HepG2 (cell line): ENCODE measurements around the gene IRAK1BP1. TPM values are rescaled to one million over a fixed set of nuclear protein-coding genes. Genes with fewer than 3 reads are reported as not detected.
A peak's percentile ranks its signal among the peaks of the same experiment; 100 is the strongest.

Source experiments
- ADNP ChIP-seq: sonication (generic); formaldehyde crosslinking; IDR thresholded peaks from 2 replicates; pipeline ENCODE4 v1.4.0; 2020; ENCODE audit warnings: missing genetic modification reagents
- GABPB1 ChIP-seq: IDR thresholded peaks from 2 replicates; pipeline ENCODE4 v1.6.1; 2016; ENCODE audit warnings: mild to moderate bottlenecking, missing genetic modification reagents, moderate library complexity, missing compliant biosample characterization
- HMGA1 ChIP-seq: sonication (generic); formaldehyde crosslinking; conservative IDR thresholded peaks from 2 replicates; pipeline ENCODE4 v1.4.0; 2020; ENCODE audit warnings: missing genetic modification reagents
- HNF1B ChIP-seq: sonication (generic); formaldehyde crosslinking; IDR thresholded peaks from 2 replicates; pipeline ENCODE4 v1.5.1; 2020; ENCODE audit warnings: mild to moderate bottlenecking, moderate library complexity, missing genetic modification reagents
- NFYC ChIP-seq: IDR thresholded peaks from 2 replicates; pipeline ENCODE4 v1.6.1; 2016; ENCODE audit warnings: missing genetic modification reagents, missing compliant biosample characterization
- RAD21 ChIP-seq: fragments of 450-650 bp; formaldehyde crosslinking; IDR thresholded peaks from 2 replicates; pipeline ENCODE4 v1.5.0; 2020; ENCODE audit warnings: mild to moderate bottlenecking
- RBAK ChIP-seq: sonication (generic); formaldehyde crosslinking; IDR thresholded peaks from 2 replicates; pipeline ENCODE4 v1.5.1; 2020; ENCODE audit warnings: mild to moderate bottlenecking, missing genetic modification reagents
- REST ChIP-seq, 2 experiments: IDR thresholded peaks; 2 replicates each; pipeline ENCODE4 v1.6.1; 2011 to 2012; ENCODE audit warnings: low read length in 2 of 2, borderline replicate concordance in 1 of 2, low read depth in 1 of 2, mild to moderate bottlenecking in 1 of 2, moderate library complexity in 1 of 2
- SATB2 ChIP-seq: sonication (generic); formaldehyde crosslinking; IDR thresholded peaks from 2 replicates; pipeline ENCODE4 v1.5.0; 2020; ENCODE audit warnings: missing genetic modification reagents
- SIN3A ChIP-seq: IDR thresholded peaks from 2 replicates; pipeline ENCODE4 v1.6.1; 2011; ENCODE audit warnings: low read depth, mild to moderate bottlenecking, control low read depth, low read length, borderline replicate concordance
- SMAD1 ChIP-seq: sonication (generic); formaldehyde crosslinking; IDR thresholded peaks from 2 replicates; pipeline ENCODE4 v1.4.0; 2020; ENCODE audit warnings: missing genetic modification reagents, low read depth, mild to moderate bottlenecking, borderline replicate concordance
- ZBTB37 ChIP-seq: sonication (generic); formaldehyde crosslinking; IDR thresholded peaks from 2 replicates; pipeline ENCODE4 v1.4.0; 2020; ENCODE audit warnings: mild to moderate bottlenecking, missing genetic modification reagents
- ZFP1 ChIP-seq: IDR thresholded peaks from 2 replicates; pipeline ENCODE4 v1.6.1; 2016
- ZNF296 ChIP-seq: sonication (generic); formaldehyde crosslinking; conservative IDR thresholded peaks from 2 replicates; pipeline ENCODE4 v1.5.0; 2020; ENCODE audit warnings: mild to moderate bottlenecking, missing genetic modification reagents
- ZNF691 ChIP-seq: sonication (generic); formaldehyde crosslinking; IDR thresholded peaks from 2 replicates; pipeline ENCODE4 v1.4.0; 2020; ENCODE audit warnings: missing genetic modification reagents, low read depth, mild to moderate bottlenecking, borderline replicate concordance
- ZNF772 ChIP-seq: sonication (generic); formaldehyde crosslinking; IDR thresholded peaks from 2 replicates; pipeline ENCODE4 v1.5.0; 2020; ENCODE audit warnings: mild to moderate bottlenecking, missing genetic modification reagents
- ZNF883 ChIP-seq: sonication (generic); formaldehyde crosslinking; IDR thresholded peaks from 2 replicates; pipeline ENCODE4 v1.5.1; 2020; ENCODE audit warnings: mild to moderate bottlenecking, missing genetic modification reagents; ENCODE audit errors: not compliant biosample characterization
- polyA plus RNA-seq, 8 experiments: library from polyadenylated mRNA; depleted of rRNA in 3 of 8; stranded (reverse) in 7 of 8; unstranded in 1 of 8; fragments of >200 nt; fragmentation: Illumina TruSeq in 4 of 8; extraction: Trizol in 4 of 8; gene quantifications; 2 replicates each; pipeline versions ENCODE4 v1.2.1 to v1.2.3, GENCODE V29; 2011 to 2016; ENCODE audit warnings: low read depth in 4 of 8, missing spikeins in 1 of 8, mixed read lengths in 1 of 8; ENCODE audit not compliant: insufficient read depth in 1 of 8
- total RNA-seq, 5 experiments: library from RNA; depleted of rRNA; stranded (reverse); fragments of >200 nt; fragmentation: Illumina TruSeq; extraction: Trizol; gene quantifications; 2 replicates each; pipeline ENCODE4 v1.2.3, GENCODE V29; 2016; ENCODE audit warnings: low read depth in 1 of 5

IRAK1BP1 gene
- total and polyA plus RNA-seq, 2 of the 13 experiments (the other 11 are each of a cell fraction or from before 2014, with no cell fraction given) = 0.86 to 1.5 TPM

GRCh38 chr6:78867370-78868040 is at the start of gene IRAK1BP1 (continued):
- TF ChIP-seq HMGA1 (no peak), HNF1B (CRISPR knock-in tag) (peak; percentile 49), RAD21 (CRISPR knock-in tag) (peak; percentile 33; the same call in 1 of the 2 replicates), REST (IDR thresholded peaks at IDR 0.05; ENCODE audit: borderline replicate concordance in 1 of 2, low read depth in 1 of 2, low read length in 2 of 2) (no peak), RBAK (CRISPR knock-in tag) (no peak), ZNF772 (CRISPR knock-in tag) (peak; percentile 49; the same call in 1 of the 2 replicates), SMAD1 (CRISPR knock-in tag) (no peak), ZBTB37 (CRISPR knock-in tag) (0 out of 2 replicates have a peak, but pooled peaks have one; percentile 19), SIN3A (peak; percentile 79; the same call in 1 of the 2 replicates), ADNP (no peak), NFYC (CRISPR knock-in tag) (no peak), ZNF883 (peak; percentile 77), ZFP1 (CRISPR knock-in tag) (no peak), GABPB1 (CRISPR knock-in tag) (peak; percentile 67), ZNF296 (CRISPR knock-in tag) (no peak), SATB2 (0 out of 2 replicates have a peak, but pooled peaks have one; percentile 26), ZNF691 (CRISPR knock-in tag) (no peak; the same call in 1 of the 2 replicates)
